HepG2 (cell line): Measurements from ENCODE around the gene C1orf159. TPM values are rescaled to one million over a fixed set of nuclear protein-coding genes. Genes with fewer than 3 reads are reported as not detected.

ENCODE experiments used
- CBFB ChIP-seq: sonication (generic); formaldehyde crosslinking; IDR thresholded peaks from 2 replicates; pipeline ENCODE4 v1.4.0; 2020; ENCODE audit warnings: missing genetic modification reagents
- CENPT ChIP-seq: sonication (generic); formaldehyde crosslinking; IDR thresholded peaks from 2 replicates; pipeline ENCODE4 v1.8.0; 2022; ENCODE audit warnings: low read depth, mild to moderate bottlenecking, moderate library complexity, missing genetic modification reagents
- HNRNPL ChIP-seq: fragments of 200-400 bp; formaldehyde crosslinking; IDR thresholded peaks from 2 replicates; pipeline ENCODE4 v1.6.1; 2017; ENCODE audit warnings: mild to moderate bottlenecking, low read depth, low read length
- IRF9 ChIP-seq: sonication (generic); formaldehyde crosslinking; IDR thresholded peaks from 2 replicates; pipeline ENCODE4 v1.8.0; 2022; ENCODE audit warnings: missing genetic modification reagents, mild to moderate bottlenecking, borderline replicate concordance
- MAZ ChIP-seq, 2 experiments: sonication (generic) in 1 of 2; formaldehyde crosslinking in 1 of 2; IDR thresholded peaks; 2 replicates each; pipeline versions ENCODE4 v1.5.0 to v1.6.1; 2012 to 2020; ENCODE audit warnings: low read depth in 2 of 2, mild to moderate bottlenecking in 2 of 2, borderline replicate concordance in 1 of 2, improper control_type of control experiment in 1 of 2, low read length in 1 of 2, missing genetic modification reagents in 1 of 2, moderate library complexity in 1 of 2
- MED1 ChIP-seq: sonication (generic); formaldehyde crosslinking; IDR thresholded peaks from 2 replicates; pipeline ENCODE4 v1.4.0; 2020; ENCODE audit warnings: missing genetic modification reagents
- MXD4 ChIP-seq: IDR thresholded peaks from 2 replicates; pipeline ENCODE4 v1.6.1; 2016; ENCODE audit warnings: mild to moderate bottlenecking, missing biosample characterization, missing genetic modification reagents
- NRL ChIP-seq: sonication (generic); formaldehyde crosslinking; IDR thresholded peaks from 2 replicates; pipeline ENCODE4 v1.5.0; 2020; ENCODE audit warnings: missing genetic modification reagents, mild to moderate bottlenecking, moderate library complexity, borderline replicate concordance
- POLR2AphosphoS5 ChIP-seq: IDR thresholded peaks from 2 replicates; pipeline ENCODE4 v1.6.1; 2012; ENCODE audit warnings: low read depth, low read length
- SOX5 ChIP-seq: IDR thresholded peaks from 2 replicates; pipeline ENCODE4 v1.6.1; 2016; ENCODE audit warnings: borderline replicate concordance
- XBP1 ChIP-seq: sonication (generic); formaldehyde crosslinking; IDR thresholded peaks from 2 replicates; pipeline ENCODE4 v1.5.0; 2020; ENCODE audit warnings: missing genetic modification reagents
- ZNF580 ChIP-seq: IDR thresholded peaks from 2 replicates; pipeline ENCODE4 v1.6.1; 2016; ENCODE audit warnings: low read depth, borderline replicate concordance
- ZNF788 ChIP-seq: sonication (generic); formaldehyde crosslinking; IDR thresholded peaks from 2 replicates; pipeline ENCODE4 v1.5.0; 2020; ENCODE audit warnings: mild to moderate bottlenecking, missing genetic modification reagents, borderline replicate concordance
- ZZZ3 ChIP-seq: sonication (generic); formaldehyde crosslinking; IDR thresholded peaks from 2 replicates; pipeline ENCODE4 v1.4.0; 2020; ENCODE audit warnings: missing genetic modification reagents, mild to moderate bottlenecking, borderline replicate concordance
- polyA plus RNA-seq, 8 experiments: library from polyadenylated mRNA; depleted of rRNA in 3 of 8; stranded (reverse) in 7 of 8; unstranded in 1 of 8; fragments of >200 nt; fragmentation: Illumina TruSeq in 4 of 8; extraction: Trizol in 4 of 8; gene quantifications; 2 replicates each; pipeline versions ENCODE4 v1.2.1 to v1.2.3, GENCODE V29; 2011 to 2016; ENCODE audit warnings: low read depth in 4 of 8, missing spikeins in 1 of 8, mixed read lengths in 1 of 8; ENCODE audit not compliant: insufficient read depth in 1 of 8
- total RNA-seq, 5 experiments: library from RNA; depleted of rRNA; stranded (reverse); fragments of >200 nt; fragmentation: Illumina TruSeq; extraction: Trizol; gene quantifications; 2 replicates each; pipeline ENCODE4 v1.2.3, GENCODE V29; 2016; ENCODE audit warnings: low read depth in 1 of 5
- TF ChIP-seq, protein P1 (sequence below): sonication (generic); formaldehyde crosslinking; IDR thresholded peaks from 2 replicates; pipeline ENCODE4 v1.4.0; 2020; ENCODE audit warnings: missing genetic modification reagents
- TF ChIP-seq, protein P2 (sequence below): sonication (generic); formaldehyde crosslinking; conservative IDR thresholded peaks from 2 replicates; pipeline ENCODE4 v1.4.0; 2020; ENCODE audit warnings: missing genetic modification reagents
- TF ChIP-seq, protein P3 (sequence below): sonication (generic); formaldehyde crosslinking; conservative IDR thresholded peaks from 2 replicates; pipeline ENCODE4 v1.4.0; 2020; ENCODE audit warnings: missing genetic modification reagents
- TF ChIP-seq, protein P4 (sequence below), 2 experiments: sonication (generic) in 1 of 2; formaldehyde crosslinking in 1 of 2; IDR thresholded peaks; 2 replicates each; pipeline versions ENCODE4 v1.5.1 to v1.6.1; 2011 to 2020; ENCODE audit warnings: borderline replicate concordance in 1 of 2, low read depth in 1 of 2, low read length in 1 of 2, mild to moderate bottlenecking in 1 of 2, missing genetic modification reagents in 1 of 2, moderate library complexity in 1 of 2

Gene C1orf159
- total and polyA plus RNA-seq, 2 of the 13 experiments (the other 11 are each of a cell fraction or from before 2014, with no cell fraction given), result 3.8 to 6.7 TPM

GRCh38 chr1:1059494-1060280 is 56.2 kb downstream of the C1orf159 start (continued):
- TF ChIP-seq CBFB (CRISPR knock-in tag), result no peak
- TF ChIP-seq, protein P1, sequence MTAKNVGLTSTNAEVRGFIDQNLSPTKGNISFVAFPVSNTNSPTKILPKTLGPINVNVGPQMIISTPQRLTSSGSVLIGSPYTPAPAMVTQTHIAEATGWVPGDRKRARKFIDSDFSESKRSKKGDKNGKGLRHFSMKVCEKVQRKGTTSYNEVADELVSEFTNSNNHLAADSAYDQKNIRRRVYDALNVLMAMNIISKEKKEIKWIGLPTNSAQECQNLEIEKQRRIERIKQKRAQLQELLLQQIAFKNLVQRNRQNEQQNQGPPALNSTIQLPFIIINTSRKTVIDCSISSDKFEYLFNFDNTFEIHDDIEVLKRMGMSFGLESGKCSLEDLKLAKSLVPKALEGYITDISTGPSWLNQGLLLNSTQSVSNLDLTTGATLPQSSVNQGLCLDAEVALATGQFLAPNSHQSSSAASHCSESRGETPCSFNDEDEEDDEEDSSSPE (CRISPR knock-in tag), result no peak
- TF ChIP-seq, protein P2, sequence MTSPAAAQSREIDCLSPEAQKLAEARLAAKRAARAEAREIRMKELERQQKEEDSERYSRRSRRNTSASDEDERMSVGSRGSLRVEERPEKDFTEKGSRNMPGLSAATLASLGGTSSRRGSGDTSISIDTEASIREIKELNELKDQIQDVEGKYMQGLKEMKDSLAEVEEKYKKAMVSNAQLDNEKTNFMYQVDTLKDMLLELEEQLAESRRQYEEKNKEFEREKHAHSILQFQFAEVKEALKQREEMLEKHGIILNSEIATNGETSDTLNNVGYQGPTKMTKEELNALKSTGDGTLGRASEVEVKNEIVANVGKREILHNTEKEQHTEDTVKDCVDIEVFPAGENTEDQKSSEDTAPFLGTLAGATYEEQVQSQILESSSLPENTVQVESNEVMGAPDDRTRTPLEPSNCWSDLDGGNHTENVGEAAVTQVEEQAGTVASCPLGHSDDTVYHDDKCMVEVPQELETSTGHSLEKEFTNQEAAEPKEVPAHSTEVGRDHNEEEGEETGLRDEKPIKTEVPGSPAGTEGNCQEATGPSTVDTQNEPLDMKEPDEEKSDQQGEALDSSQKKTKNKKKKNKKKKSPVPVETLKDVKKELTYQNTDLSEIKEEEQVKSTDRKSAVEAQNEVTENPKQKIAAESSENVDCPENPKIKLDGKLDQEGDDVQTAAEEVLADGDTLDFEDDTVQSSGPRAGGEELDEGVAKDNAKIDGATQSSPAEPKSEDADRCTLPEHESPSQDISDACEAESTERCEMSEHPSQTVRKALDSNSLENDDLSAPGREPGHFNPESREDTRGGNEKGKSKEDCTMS (CRISPR knock-in tag), result no peak
- TF ChIP-seq, protein P3, sequence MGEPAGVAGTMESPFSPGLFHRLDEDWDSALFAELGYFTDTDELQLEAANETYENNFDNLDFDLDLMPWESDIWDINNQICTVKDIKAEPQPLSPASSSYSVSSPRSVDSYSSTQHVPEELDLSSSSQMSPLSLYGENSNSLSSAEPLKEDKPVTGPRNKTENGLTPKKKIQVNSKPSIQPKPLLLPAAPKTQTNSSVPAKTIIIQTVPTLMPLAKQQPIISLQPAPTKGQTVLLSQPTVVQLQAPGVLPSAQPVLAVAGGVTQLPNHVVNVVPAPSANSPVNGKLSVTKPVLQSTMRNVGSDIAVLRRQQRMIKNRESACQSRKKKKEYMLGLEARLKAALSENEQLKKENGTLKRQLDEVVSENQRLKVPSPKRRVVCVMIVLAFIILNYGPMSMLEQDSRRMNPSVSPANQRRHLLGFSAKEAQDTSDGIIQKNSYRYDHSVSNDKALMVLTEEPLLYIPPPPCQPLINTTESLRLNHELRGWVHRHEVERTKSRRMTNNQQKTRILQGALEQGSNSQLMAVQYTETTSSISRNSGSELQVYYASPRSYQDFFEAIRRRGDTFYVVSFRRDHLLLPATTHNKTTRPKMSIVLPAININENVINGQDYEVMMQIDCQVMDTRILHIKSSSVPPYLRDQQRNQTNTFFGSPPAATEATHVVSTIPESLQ (CRISPR knock-in tag), result no peak
- 0 out of 2 replicates have a peak, but pooled peaks have one; percentile 24 for TF ChIP-seq CENPT
- no peak for TF ChIP-seq ZZZ3
- TF ChIP-seq SOX5, result no peak
- TF ChIP-seq ZNF788 (CRISPR knock-in tag), result peak; percentile 50; the same call in 1 of the 2 replicates
- peak; percentile 50 for TF ChIP-seq POLR2AphosphoS5
- no peak for TF ChIP-seq HNRNPL
- no peak for TF ChIP-seq MED1
- no peak for TF ChIP-seq IRF9 (CRISPR knock-in tag)
- TF ChIP-seq MXD4 (CRISPR knock-in tag), result 0 out of 2 replicates have a peak, but pooled peaks have one; percentile 69
- TF ChIP-seq XBP1 (CRISPR knock-in tag), result no peak
- TF ChIP-seq ZNF580, result no peak
- peak; percentile 49 for TF ChIP-seq NRL (CRISPR knock-in tag)
- peak; percentile 49; the same call in 1 of the 2 replicates for TF ChIP-seq MAZ (IDR thresholded peaks at IDR 0.05; ENCODE audit: borderline replicate concordance, low read depth, low read length)
- no peak; the same call in 1 of the 2 replicates for TF ChIP-seq MAZ (CRISPR knock-in tag; IDR thresholded peaks at IDR 0.05; ENCODE audit: low read depth)
- TF ChIP-seq, protein P4, sequence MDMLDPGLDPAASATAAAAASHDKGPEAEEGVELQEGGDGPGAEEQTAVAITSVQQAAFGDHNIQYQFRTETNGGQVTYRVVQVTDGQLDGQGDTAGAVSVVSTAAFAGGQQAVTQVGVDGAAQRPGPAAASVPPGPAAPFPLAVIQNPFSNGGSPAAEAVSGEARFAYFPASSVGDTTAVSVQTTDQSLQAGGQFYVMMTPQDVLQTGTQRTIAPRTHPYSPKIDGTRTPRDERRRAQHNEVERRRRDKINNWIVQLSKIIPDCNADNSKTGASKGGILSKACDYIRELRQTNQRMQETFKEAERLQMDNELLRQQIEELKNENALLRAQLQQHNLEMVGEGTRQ (IDR thresholded peaks at IDR 0.05; ENCODE audit: low read depth, low read length), result no peak
- TF ChIP-seq, protein P4 (CRISPR knock-in tag; IDR thresholded peaks at IDR 0.05; ENCODE audit: borderline replicate concordance), result no peak
